ENCODE results near the gene PSD2.

PSD2 gene

DNA sequence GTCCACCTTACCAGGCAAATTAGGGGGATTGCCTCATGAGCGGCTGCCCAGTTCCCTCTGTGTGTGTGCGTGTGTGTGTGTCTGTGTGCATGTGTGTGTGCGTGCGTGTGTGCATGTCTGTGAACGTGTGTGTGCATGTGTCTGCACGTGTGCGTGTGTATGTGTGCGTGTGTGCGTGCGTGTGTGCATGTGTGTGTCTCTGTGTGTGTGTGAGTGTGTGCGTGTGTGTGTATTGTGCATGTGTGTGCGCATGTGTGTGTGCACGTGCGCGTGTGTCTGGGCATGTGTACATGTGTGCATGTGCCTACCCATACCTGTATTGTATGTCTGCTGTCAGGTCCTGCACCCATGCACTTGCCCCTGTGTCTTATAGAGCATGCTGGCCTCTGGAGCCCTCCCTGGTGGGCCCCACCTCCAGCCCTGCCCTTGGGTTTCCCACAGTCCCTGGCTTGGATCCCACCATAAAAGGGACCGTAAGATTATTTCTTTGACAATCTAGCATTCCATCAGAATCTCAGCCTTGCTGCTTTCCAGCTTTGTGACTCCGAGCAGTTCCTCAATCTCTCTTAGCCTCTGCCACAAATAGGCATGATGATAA lies 9.3 kb downstream of the PSD2 start:
- no peak overlapping the region for H3K27ac ChIP-seq
- TF ChIP-seq CTCF (conservative IDR thresholded peaks at IDR 0.05) (no peak), ZFX (IDR thresholded peaks at IDR 0.05) (no peak)

- TF ChIP-seq ZFX (IDR thresholded peaks at IDR 0.05) (no peak), CTCF (conservative IDR thresholded peaks at IDR 0.05) (no peak)
- no peak overlapping the region for H3K27ac ChIP-seq
These were observed 9.9 kb downstream of the PSD2 start for GRCh38 chr5:139805545-139805944.

- TF ChIP-seq CTCF (conservative IDR thresholded peaks at IDR 0.05): no peak
- TF ChIP-seq ZFX (IDR thresholded peaks at IDR 0.05): no peak
- H3K27ac ChIP-seq: no peak overlapping the region
These were observed 10.5 kb downstream of the PSD2 start for GRCh38 chr5:139806111-139806510.

DNA sequence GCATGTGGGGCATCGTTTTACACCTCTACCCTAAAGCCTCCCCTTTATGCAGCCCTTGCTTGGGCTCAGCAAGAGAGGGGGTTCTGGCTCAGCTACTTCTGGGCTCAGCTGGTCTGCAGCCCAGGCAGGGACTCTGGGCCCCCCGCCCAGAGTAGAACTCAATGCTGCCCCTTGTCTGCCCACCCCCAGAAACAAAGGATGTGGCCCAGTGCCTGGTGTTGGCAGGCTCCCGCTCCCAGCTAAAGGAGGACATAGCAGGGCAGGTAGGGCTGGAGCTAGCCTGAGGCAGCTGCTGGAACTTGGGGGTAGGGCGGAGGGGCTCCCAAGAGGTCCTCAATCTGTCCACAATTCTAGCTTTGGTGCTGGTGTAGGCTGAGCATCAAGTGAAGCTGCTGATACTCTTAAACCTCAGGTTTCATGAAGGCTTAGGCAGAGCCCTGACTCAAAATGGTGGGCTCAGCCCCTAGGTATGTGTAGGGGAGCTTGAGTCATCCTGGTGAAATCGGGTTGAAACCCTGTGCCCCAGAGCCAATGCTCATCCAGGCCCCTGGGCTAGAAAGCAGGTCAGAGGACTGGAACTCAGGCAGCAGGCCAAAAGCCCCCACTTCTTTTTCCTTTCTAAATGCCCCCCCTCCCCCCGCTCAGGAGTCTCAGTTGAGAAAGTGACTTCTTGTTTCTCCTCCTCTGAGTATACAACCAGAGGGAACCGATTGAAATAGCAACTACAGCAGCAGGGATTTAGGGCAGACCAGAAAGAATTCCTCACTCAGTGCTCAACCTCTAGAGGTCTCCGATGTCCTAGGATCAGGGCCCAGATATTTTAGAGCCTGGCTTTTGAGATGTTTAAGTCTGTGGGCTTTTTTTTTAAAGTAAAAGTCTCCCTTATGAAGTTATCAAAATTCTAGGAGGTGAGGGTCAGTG lies 11.4 kb downstream of the PSD2 start:
- TF ChIP-seq CTCF (conservative IDR thresholded peaks at IDR 0.05): no peak
- TF ChIP-seq ZFX (IDR thresholded peaks at IDR 0.05): no peak
- no peak overlapping the region for H3K27ac ChIP-seq

DNA sequence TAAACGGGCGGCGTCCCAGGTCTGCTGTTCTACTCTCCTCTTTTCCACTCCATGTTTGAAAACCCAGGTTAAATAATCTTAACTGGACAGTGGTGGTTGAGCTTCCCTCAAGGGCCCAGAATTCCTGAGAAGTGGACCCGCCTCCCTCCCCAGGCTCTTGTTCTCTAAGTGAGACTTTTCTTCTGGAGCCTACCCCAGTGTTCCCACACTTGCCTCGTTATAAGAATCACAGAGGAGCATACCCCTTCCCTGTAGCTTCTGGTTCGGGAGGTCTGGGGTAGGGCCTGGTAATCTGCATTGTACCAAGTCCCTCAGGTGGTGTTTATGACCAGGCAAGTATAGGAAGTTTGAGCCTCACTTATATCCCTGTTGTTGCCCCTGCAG lies 12.0 kb downstream of the PSD2 start:
- no peak for TF ChIP-seq CTCF (conservative IDR thresholded peaks at IDR 0.05)
- no peak for TF ChIP-seq ZFX (IDR thresholded peaks at IDR 0.05)

DNA sequence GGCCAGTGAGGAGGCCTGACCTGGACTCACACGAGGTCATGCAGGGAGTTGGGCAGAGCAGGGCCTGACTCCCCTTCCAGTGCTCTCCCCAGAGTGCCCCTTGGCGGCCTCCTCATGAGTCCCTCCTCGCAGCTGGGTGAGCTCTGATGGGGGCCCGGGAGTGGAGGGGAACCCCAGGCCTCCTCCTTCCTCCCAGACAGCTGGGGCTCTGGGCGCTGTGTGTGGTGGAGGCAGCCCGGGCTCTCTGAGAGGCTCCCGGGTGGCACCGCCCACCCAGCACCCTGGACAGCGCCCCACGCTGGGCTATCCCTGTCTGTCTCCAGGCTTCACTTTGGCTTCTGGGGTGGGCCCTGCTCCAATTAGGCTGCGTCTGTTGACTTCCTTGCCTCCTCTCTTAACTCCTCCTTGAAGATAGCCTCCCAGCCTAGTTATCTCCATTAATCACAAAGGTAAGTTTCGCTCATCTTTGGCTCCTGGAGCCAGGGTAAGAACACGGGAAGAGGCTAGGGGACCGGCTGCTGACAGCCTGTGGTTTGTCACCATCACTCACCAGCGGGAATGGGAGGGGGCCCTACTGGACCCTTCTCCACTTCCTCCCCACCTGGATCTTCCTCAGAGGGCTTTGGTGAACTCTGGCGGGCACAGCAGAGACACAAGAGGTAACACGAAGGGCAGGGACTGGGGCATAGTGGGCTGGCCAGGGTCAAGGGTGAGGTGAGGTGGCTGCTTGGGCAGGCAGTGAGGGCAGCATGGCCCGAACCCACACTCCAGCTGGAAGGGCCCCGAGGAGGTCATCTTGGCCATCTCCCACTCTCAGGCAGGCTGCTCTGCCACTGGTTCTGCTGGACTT lies 13.1 kb downstream of the PSD2 start:
- no peak overlapping the region for H3K27ac ChIP-seq
- TF ChIP-seq ZFX (IDR thresholded peaks at IDR 0.05) (no peak), CTCF (conservative IDR thresholded peaks at IDR 0.05) (no peak)

More for the DNA sequence above, 12.0 kb downstream of the PSD2 start:
- H3K27ac ChIP-seq: no peak overlapping the region

All from C4-2B (cell line).